Measurements from ENCODE around the gene CAPN1. TPM values are rescaled to one million over a fixed set of nuclear protein-coding genes. Genes with fewer than 3 reads are reported as not detected.

The CAPN1 gene
- total RNA-seq, 1 donor from 2014 or later = 510 TPM

GRCh38 chr11:65204143-65204542, 22.4 kb downstream of the CAPN1 start:
- ATAC-seq = no peak

- peak; percentile 28 for ATAC-seq
These were observed 23.2 kb downstream of the CAPN1 start for GRCh38 chr11:65204646-65205601.

GRCh38 chr11:65205602-65205967, 23.9 kb downstream of the CAPN1 start:
- peak; percentile 1 for ATAC-seq

- ATAC-seq = peak; percentile 7
These were observed 24.7 kb downstream of the CAPN1 start for GRCh38 chr11:65206441-65206841.

- ATAC-seq = no peak
These were observed 25.2 kb downstream of the CAPN1 start for GRCh38 chr11:65206901-65207300.

GRCh38 chr11:65207918-65208784, 26.4 kb downstream of the CAPN1 start:
- no peak for ATAC-seq

- ATAC-seq = no peak
These were observed 27.3 kb downstream of the CAPN1 start for GRCh38 chr11:65208785-65209710.

- ATAC-seq = peak; percentile 24
These were observed 28.1 kb downstream of the CAPN1 start for GRCh38 chr11:65209711-65210360.

GRCh38 chr11:65210361-65210731, 28.6 kb downstream of the CAPN1 start:
- ATAC-seq = no peak

- no peak for ATAC-seq
These were observed 29.0 kb downstream of the CAPN1 start for GRCh38 chr11:65210748-65211147.

- no peak for ATAC-seq
These were observed 29.8 kb downstream of the CAPN1 start for GRCh38 chr11:65211293-65212105.

GRCh38 chr11:65212226-65212801, 30.6 kb downstream of the CAPN1 start:
- no peak for ATAC-seq

GRCh38 chr11:65213322-65214211, 31.8 kb downstream of the CAPN1 start:
- ATAC-seq = peak; percentile 19

GRCh38 chr11:65214212-65214845, 32.6 kb downstream of the CAPN1 start:
- ATAC-seq = no peak

- peak; percentile 25 for ATAC-seq
These were observed 33.8 kb downstream of the CAPN1 start for GRCh38 chr11:65215441-65216076.

- no peak for ATAC-seq
These were observed 35.1 kb downstream of the CAPN1 start for GRCh38 chr11:65216830-65217229.

GRCh38 chr11:65217441-65218423, 36.0 kb downstream of the CAPN1 start:
- no peak for ATAC-seq
